Measurements from ENCODE around the gene CLDN9. TPM values are rescaled to one million over a fixed set of nuclear protein-coding genes. Genes with fewer than 3 reads are reported as not detected.
A peak's percentile ranks its signal among the peaks of the same experiment; 100 is the strongest.

The CLDN9 gene
- total RNA-seq, 1 donor from 2014 or later = not detected

GRCh38 chr16:3036726-3037315 is 24.1 kb downstream of the CLDN9 start, which contains the start of gene BICDL2:
Gene BICDL2, minus strand, starts transcription at chr16:3036944. Its CDS starts 1,448 bp downstream, at chr16:3035496.
- no peak for DNase-seq (ENCODE audit: extremely low spot score in 2 of 2)
- Histone ChIP-seq H3K36me3 (no peaks in the 10 kb centered on the region), H3K4me3 (peak within 1 kb of the TSS; percentile 21 to 42), H3K4me1 (peaks cover 13% of the 10 kb centered on the region), H3K9me3 (no peaks in the 10 kb centered on the region), H3K27me3 (peaks cover 10% of the 10 kb centered on the region), H3K27ac (peak within 1 kb of the TSS; percentile 10)
- intact Hi-C loops (cut with DNase I) = no loop called here
- TF ChIP-seq POLR2AphosphoS5 (IDR thresholded peaks at IDR 0.05; ENCODE audit: insufficient read depth in 1 of 2, low read depth in 1 of 2) = no peak
- TF ChIP-seq, protein P1, sequence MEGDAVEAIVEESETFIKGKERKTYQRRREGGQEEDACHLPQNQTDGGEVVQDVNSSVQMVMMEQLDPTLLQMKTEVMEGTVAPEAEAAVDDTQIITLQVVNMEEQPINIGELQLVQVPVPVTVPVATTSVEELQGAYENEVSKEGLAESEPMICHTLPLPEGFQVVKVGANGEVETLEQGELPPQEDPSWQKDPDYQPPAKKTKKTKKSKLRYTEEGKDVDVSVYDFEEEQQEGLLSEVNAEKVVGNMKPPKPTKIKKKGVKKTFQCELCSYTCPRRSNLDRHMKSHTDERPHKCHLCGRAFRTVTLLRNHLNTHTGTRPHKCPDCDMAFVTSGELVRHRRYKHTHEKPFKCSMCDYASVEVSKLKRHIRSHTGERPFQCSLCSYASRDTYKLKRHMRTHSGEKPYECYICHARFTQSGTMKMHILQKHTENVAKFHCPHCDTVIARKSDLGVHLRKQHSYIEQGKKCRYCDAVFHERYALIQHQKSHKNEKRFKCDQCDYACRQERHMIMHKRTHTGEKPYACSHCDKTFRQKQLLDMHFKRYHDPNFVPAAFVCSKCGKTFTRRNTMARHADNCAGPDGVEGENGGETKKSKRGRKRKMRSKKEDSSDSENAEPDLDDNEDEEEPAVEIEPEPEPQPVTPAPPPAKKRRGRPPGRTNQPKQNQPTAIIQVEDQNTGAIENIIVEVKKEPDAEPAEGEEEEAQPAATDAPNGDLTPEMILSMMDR (IDR thresholded peaks at IDR 0.05) = no peak
- no peak for TF ChIP-seq POLR2A (IDR thresholded peaks at IDR 0.05)

- no peaks in the 10 kb centered on the region for H3K9me3 ChIP-seq
- no peak for DNase-seq (ENCODE audit: extremely low spot score in 2 of 2)
- H3K4me1 ChIP-seq = peaks cover 13% of the 10 kb centered on the region
- no peak overlapping the region for H3K4me3 ChIP-seq
- H3K27ac ChIP-seq = no peak overlapping the region
- intact Hi-C loops (cut with DNase I) = no loop called here
- H3K27me3 ChIP-seq = peaks cover 10% of the 10 kb centered on the region
- no peaks in the 10 kb centered on the region for H3K36me3 ChIP-seq
- TF ChIP-seq POLR2A (IDR thresholded peaks at IDR 0.05) = no peak
- no peak for TF ChIP-seq POLR2AphosphoS5 (IDR thresholded peaks at IDR 0.05; ENCODE audit: insufficient read depth in 1 of 2, low read depth in 1 of 2)
- TF ChIP-seq, protein P1 (IDR thresholded peaks at IDR 0.05) = no peak
Observed at GRCh38 chr16:3038256-3038655, 25.5 kb downstream of the CLDN9 start.

GRCh38 chr16:3038896-3039295 is 26.2 kb downstream of the CLDN9 start:
- intact Hi-C loops (cut with DNase I) = no loop called here
- no peak for DNase-seq (ENCODE audit: extremely low spot score in 2 of 2)
- Histone ChIP-seq H3K4me1 (peaks cover 13% of the 10 kb centered on the region), H3K27me3 (peaks cover 14% of the 10 kb centered on the region), H3K27ac (no peak overlapping the region), H3K36me3 (no peaks in the 10 kb centered on the region), H3K4me3 (no peak overlapping the region), H3K9me3 (no peaks in the 10 kb centered on the region)
- TF ChIP-seq, protein P1 (IDR thresholded peaks at IDR 0.05) = no peak
- TF ChIP-seq POLR2AphosphoS5 (IDR thresholded peaks at IDR 0.05; ENCODE audit: insufficient read depth in 1 of 2, low read depth in 1 of 2) = no peak
- no peak for TF ChIP-seq POLR2A (IDR thresholded peaks at IDR 0.05)

DNA sequence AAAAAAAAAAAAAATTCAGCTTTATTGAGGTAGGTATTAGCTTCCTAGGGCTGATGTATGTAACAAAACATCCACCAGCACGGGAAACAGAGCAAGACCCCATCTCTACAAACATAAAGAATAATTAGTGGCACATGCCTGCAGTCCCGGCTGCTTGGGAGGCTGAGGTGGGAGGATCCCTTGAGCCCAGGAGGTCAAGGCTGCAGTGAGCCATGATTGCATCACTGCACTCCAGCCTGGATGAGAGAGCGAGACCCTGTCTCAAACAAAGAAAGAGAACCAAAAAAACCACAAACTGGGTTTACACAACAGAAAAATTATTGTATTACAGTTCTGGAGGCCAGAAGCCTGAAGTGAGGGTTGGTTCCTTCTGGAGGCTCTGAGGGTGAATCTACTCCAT is 29.7 kb downstream of the CLDN9 start:
- Histone ChIP-seq H3K4me1 (peaks cover 26% of the 10 kb centered on the region), H3K4me3 (no peak overlapping the region), H3K36me3 (no peaks in the 10 kb centered on the region), H3K27ac (no peak overlapping the region), H3K9me3 (no peaks in the 10 kb centered on the region), H3K27me3 (peaks cover 26% of the 10 kb centered on the region)
- TF ChIP-seq, protein P1 (IDR thresholded peaks at IDR 0.05) = no peak
- TF ChIP-seq POLR2AphosphoS5 (IDR thresholded peaks at IDR 0.05; ENCODE audit: insufficient read depth in 1 of 2, low read depth in 1 of 2) (no peak), POLR2A (IDR thresholded peaks at IDR 0.05) (no peak)
- DNase-seq (ENCODE audit: extremely low spot score in 2 of 2) = no peak
- intact Hi-C loops (cut with DNase I) = no loop called here

GRCh38 chr16:3044708-3045107 is 32.0 kb downstream of the CLDN9 start:
- Histone ChIP-seq H3K27me3 (peaks cover 33% of the 10 kb centered on the region), H3K9me3 (no peaks in the 10 kb centered on the region), H3K4me1 (peaks cover 26% of the 10 kb centered on the region), H3K36me3 (no peaks in the 10 kb centered on the region), H3K4me3 (no peak overlapping the region), H3K27ac (no peak overlapping the region)
- DNase-seq (ENCODE audit: extremely low spot score in 2 of 2) = no peak
- TF ChIP-seq POLR2AphosphoS5 (IDR thresholded peaks at IDR 0.05; ENCODE audit: insufficient read depth in 1 of 2, low read depth in 1 of 2) = no peak
- TF ChIP-seq POLR2A (IDR thresholded peaks at IDR 0.05) = no peak
- TF ChIP-seq, protein P1 (IDR thresholded peaks at IDR 0.05) = no peak
- intact Hi-C loops (cut with DNase I) = no loop called here
